OCI-LY3 (cell line): ENCODE results near the gene CTCF.

Experiments
- H2AFZ ChIP-seq: fragments of 200-600, 300-600 bp; shearing (Covaris generic); 2 replicates; pipeline ENCODE4 v1.6.0; 2014; ENCODE audit warnings: antibody characterized with exemption, low read depth, low read length
- H3K27ac ChIP-seq: fragments of 200-600, 300-600 bp; sonication (generic); 2 replicates; pipeline ENCODE4 v1.5.1; 2014; ENCODE audit warnings: mild to moderate bottlenecking, low read length, moderate library complexity, mixed read lengths
- H3K27me3 ChIP-seq: fragments of 200-600, 300-600 bp; sonication (generic); 2 replicates; pipeline ENCODE4 v1.6.1; 2014; ENCODE audit warnings: low read depth, low read length, mixed read lengths
- H3K36me3 ChIP-seq: fragments of 200-600, 300-600 bp; sonication (generic); replicated peaks from 2 replicates; pipeline ENCODE3; 2014; ENCODE audit warnings: low read depth, low read length, mixed read lengths
- H3K4me1 ChIP-seq: fragments of 300-600, 200-600 bp; sonication (generic); 2 replicates; pipeline ENCODE4 v1.6.1; 2014; ENCODE audit warnings: low read length, mixed read lengths
- H3K4me2 ChIP-seq: fragments of 200-600, 300-600 bp; sonication (generic); 2 replicates; pipeline ENCODE4 v1.6.1; 2014; ENCODE audit warnings: low read length, mixed read lengths
- H3K4me3 ChIP-seq: fragments of 300-600, 200-600 bp; sonication (generic); 2 replicates; pipeline ENCODE4 v1.5.1; 2014; ENCODE audit warnings: antibody characterized with exemption, mild to moderate bottlenecking, low read length, moderate library complexity
- H3K79me2 ChIP-seq: fragments of 300-600, 200-600 bp; shearing (Covaris generic); 2 replicates; pipeline ENCODE4 v1.6.1; 2014; ENCODE audit warnings: mild to moderate bottlenecking, low read length, mixed read lengths
- H3K9ac ChIP-seq: fragments of 300-600, 200-600 bp; shearing (Covaris generic); 2 replicates; pipeline ENCODE4 v1.6.0; 2014; ENCODE audit warnings: mild to moderate bottlenecking, low read length, moderate library complexity
- H3K9me3 ChIP-seq: fragments of 200-600, 300-600 bp; shearing (Covaris generic); 2 replicates; pipeline ENCODE4 v1.6.1; 2014; ENCODE audit warnings: low read length, mixed read lengths; ENCODE audit not compliant: insufficient read depth
- H4K20me1 ChIP-seq: fragments of 200-600, 300-600 bp; sonication (generic); 2 replicates; pipeline ENCODE4 v1.6.1; 2016; ENCODE audit warnings: low read length, mixed read lengths; ENCODE audit not compliant: insufficient read depth
- EZH2phosphoT487 ChIP-seq: fragments of 200-600 bp; shearing (Covaris generic); IDR thresholded peaks from 2 replicates; pipeline ENCODE4 v1.6.1; 2018; ENCODE audit warnings: antibody characterized with exemption, mixed run types, low read depth
- TF ChIP-seq, protein P1 (sequence below): fragments of 200-600, 300-600 bp; sonication (generic); IDR thresholded peaks from 2 replicates; pipeline ENCODE4 v1.5.1; 2014; ENCODE audit warnings: antibody characterized with exemption, low read length, low read depth

Gene CTCF

GRCh38 chr16:67652578-67653127 is 90.3 kb downstream of the CTCF start:
- Histone ChIP-seq H3K4me3 (no peak overlapping the region), H3K79me2 (no peaks in the 10 kb centered on the region), H3K36me3 (peaks cover 26% of the 10 kb centered on the region), H3K9me3 (no peaks in the 10 kb centered on the region), H2AFZ (no peak overlapping the region), H3K9ac (no peak overlapping the region), H3K4me2 (no peak overlapping the region), H3K27me3 (no peaks in the 10 kb centered on the region), H4K20me1 (no peaks in the 10 kb centered on the region), H3K27ac (no peak overlapping the region), H3K4me1 (no peaks in the 10 kb centered on the region)
- TF ChIP-seq, protein P1, sequence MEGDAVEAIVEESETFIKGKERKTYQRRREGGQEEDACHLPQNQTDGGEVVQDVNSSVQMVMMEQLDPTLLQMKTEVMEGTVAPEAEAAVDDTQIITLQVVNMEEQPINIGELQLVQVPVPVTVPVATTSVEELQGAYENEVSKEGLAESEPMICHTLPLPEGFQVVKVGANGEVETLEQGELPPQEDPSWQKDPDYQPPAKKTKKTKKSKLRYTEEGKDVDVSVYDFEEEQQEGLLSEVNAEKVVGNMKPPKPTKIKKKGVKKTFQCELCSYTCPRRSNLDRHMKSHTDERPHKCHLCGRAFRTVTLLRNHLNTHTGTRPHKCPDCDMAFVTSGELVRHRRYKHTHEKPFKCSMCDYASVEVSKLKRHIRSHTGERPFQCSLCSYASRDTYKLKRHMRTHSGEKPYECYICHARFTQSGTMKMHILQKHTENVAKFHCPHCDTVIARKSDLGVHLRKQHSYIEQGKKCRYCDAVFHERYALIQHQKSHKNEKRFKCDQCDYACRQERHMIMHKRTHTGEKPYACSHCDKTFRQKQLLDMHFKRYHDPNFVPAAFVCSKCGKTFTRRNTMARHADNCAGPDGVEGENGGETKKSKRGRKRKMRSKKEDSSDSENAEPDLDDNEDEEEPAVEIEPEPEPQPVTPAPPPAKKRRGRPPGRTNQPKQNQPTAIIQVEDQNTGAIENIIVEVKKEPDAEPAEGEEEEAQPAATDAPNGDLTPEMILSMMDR, result no peak
- no peak for TF ChIP-seq EZH2phosphoT487

GRCh38 chr16:67653128-67653788 is 90.9 kb downstream of the CTCF start:
- Histone ChIP-seq H3K79me2 (peaks cover 2% of the 10 kb centered on the region; the same call in 1 of the 2 replicates), H2AFZ (no peak overlapping the region), H3K4me1 (no peaks in the 10 kb centered on the region), H4K20me1 (no peaks in the 10 kb centered on the region), H3K9me3 (no peaks in the 10 kb centered on the region), H3K9ac (no peak overlapping the region), H3K27ac (no peak overlapping the region), H3K4me2 (no peak overlapping the region), H3K27me3 (no peaks in the 10 kb centered on the region), H3K36me3 (peaks cover 27% of the 10 kb centered on the region), H3K4me3 (no peak overlapping the region)
- TF ChIP-seq, protein P1, result no peak
- TF ChIP-seq EZH2phosphoT487, result no peak

GRCh38 chr16:67653789-67654402 is 91.6 kb downstream of the CTCF start:
- Histone ChIP-seq H3K36me3 (peaks cover 32% of the 10 kb centered on the region), H3K9me3 (no peaks in the 10 kb centered on the region), H3K4me1 (peaks cover 3% of the 10 kb centered on the region), H2AFZ (no peak overlapping the region), H4K20me1 (no peaks in the 10 kb centered on the region), H3K4me3 (no peak overlapping the region), H3K4me2 (no peak overlapping the region), H3K79me2 (peaks cover 8% of the 10 kb centered on the region), H3K27ac (no peak overlapping the region), H3K9ac (no peak overlapping the region), H3K27me3 (no peaks in the 10 kb centered on the region)
- TF ChIP-seq EZH2phosphoT487, result no peak
- TF ChIP-seq, protein P1, result no peak

- Histone ChIP-seq H3K79me2 (peaks cover 14% of the 10 kb centered on the region), H3K4me3 (no peak overlapping the region), H3K36me3 (peaks cover 29% of the 10 kb centered on the region), H4K20me1 (no peaks in the 10 kb centered on the region), H3K9me3 (no peaks in the 10 kb centered on the region), H2AFZ (no peak overlapping the region), H3K27ac (no peak overlapping the region), H3K4me1 (peaks cover 7% of the 10 kb centered on the region), H3K4me2 (no peak overlapping the region), H3K9ac (no peak overlapping the region), H3K27me3 (no peaks in the 10 kb centered on the region)
- TF ChIP-seq EZH2phosphoT487, result no peak
- TF ChIP-seq, protein P1, result no peak
Measured at GRCh38 chr16:67654403-67654911, 92.1 kb downstream of the CTCF start.
